ENCODE results near the gene TMEM266.

Gene TMEM266

DNA sequence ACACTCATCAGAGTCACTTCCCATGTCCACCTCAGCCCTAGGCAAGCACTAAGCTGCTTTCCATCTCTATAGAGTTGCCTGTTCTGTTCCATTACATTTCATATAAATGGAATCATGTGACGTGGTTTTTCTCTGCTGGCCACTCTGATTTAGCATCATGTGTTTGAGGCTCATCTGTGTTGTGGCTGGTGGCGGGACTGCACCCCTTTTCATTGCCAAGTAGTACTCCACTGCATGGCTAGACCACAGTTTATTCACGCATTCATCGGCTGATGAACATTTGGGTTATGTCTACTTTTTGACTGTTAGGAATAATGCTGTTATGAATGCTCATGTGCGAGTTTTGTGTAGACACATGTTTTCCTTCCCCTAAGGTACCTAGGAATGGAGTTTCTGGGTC, 114.9 kb downstream of the TMEM266 start:
- H3K27ac ChIP-seq (ENCODE audit: low read depth, low read length) = no peak overlapping the region
- no peak overlapping the region for H3K4me3 ChIP-seq (ENCODE audit: low read depth, low read length)
- H3K79me2 ChIP-seq (ENCODE audit: control insufficient read depth, insufficient read depth, low read length, unreplicated experiment) = no peaks in the 10 kb centered on the region
- no peaks in the 10 kb centered on the region for H3K36me3 ChIP-seq (ENCODE audit: insufficient read depth, low read length)
- peaks cover 19% of the 10 kb centered on the region for H3K4me1 ChIP-seq (ENCODE audit: control insufficient read depth, insufficient read depth, low read length, unreplicated experiment)
- H3K27me3 ChIP-seq (ENCODE audit: insufficient read depth, low read length) = no peaks in the 10 kb centered on the region
- no peak overlapping the region for H2AFZ ChIP-seq (ENCODE audit: low read length, unreplicated experiment)

DNA sequence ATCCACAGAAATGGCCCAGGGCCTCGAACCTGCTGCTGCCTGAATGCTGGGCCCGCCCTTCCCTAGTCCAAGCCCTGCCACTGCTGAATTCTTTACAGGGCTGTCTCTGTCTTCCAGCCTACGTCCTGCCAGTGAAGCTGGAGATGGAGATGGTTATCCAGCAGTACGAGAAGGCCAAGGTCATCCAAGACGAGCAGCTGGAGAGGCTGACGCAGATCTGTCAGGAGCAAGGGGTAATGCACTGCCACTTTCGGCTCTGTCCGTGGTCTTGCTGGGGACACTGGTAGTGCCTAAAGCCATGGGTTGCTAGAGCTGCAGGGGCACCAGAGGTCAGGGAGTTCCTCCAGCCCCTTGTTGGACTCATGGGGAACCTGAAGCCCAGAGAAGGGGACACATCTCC, 115.7 kb downstream of the TMEM266 start:
- Histone ChIP-seq H3K4me1 (ENCODE audit: control insufficient read depth, insufficient read depth, low read length, unreplicated experiment) (peaks cover 17% of the 10 kb centered on the region), H3K79me2 (ENCODE audit: control insufficient read depth, insufficient read depth, low read length, unreplicated experiment) (no peaks in the 10 kb centered on the region), H2AFZ (ENCODE audit: low read length, unreplicated experiment) (no peak overlapping the region), H3K4me3 (ENCODE audit: low read depth, low read length) (no peak overlapping the region), H3K36me3 (ENCODE audit: insufficient read depth, low read length) (no peaks in the 10 kb centered on the region), H3K27me3 (ENCODE audit: insufficient read depth, low read length) (no peaks in the 10 kb centered on the region), H3K27ac (ENCODE audit: low read depth, low read length) (no peak overlapping the region)

DNA sequence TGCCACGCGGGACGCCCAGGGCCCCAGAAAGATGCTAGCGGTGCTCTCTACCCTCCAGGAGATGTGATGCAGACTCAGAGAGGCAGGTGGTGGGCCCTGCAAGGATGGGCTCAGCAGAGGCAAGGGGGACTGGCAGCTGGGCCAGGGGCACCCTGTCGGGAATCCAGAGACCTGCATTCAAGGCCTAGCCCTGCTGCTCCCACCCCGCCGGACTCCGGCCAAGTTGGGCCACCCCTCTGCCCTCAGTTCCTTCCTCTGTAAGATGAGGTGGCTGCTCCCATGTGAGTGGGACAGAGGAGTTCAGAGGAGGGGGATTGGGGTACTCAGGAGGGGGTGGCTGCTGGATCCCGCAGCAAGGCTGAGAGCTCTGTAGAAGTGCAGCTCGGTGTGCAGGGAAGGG, 116.3 kb downstream of the TMEM266 start:
- no peaks in the 10 kb centered on the region for H3K36me3 ChIP-seq (ENCODE audit: insufficient read depth, low read length)
- no peak overlapping the region for H3K27ac ChIP-seq (ENCODE audit: low read depth, low read length)
- no peak overlapping the region for H3K4me3 ChIP-seq (ENCODE audit: low read depth, low read length)
- peaks cover 17% of the 10 kb centered on the region for H3K4me1 ChIP-seq (ENCODE audit: control insufficient read depth, insufficient read depth, low read length, unreplicated experiment)
- no peaks in the 10 kb centered on the region for H3K79me2 ChIP-seq (ENCODE audit: control insufficient read depth, insufficient read depth, low read length, unreplicated experiment)
- H3K27me3 ChIP-seq (ENCODE audit: insufficient read depth, low read length) = no peaks in the 10 kb centered on the region
- H2AFZ ChIP-seq (ENCODE audit: low read length, unreplicated experiment) = no peak overlapping the region

DNA sequence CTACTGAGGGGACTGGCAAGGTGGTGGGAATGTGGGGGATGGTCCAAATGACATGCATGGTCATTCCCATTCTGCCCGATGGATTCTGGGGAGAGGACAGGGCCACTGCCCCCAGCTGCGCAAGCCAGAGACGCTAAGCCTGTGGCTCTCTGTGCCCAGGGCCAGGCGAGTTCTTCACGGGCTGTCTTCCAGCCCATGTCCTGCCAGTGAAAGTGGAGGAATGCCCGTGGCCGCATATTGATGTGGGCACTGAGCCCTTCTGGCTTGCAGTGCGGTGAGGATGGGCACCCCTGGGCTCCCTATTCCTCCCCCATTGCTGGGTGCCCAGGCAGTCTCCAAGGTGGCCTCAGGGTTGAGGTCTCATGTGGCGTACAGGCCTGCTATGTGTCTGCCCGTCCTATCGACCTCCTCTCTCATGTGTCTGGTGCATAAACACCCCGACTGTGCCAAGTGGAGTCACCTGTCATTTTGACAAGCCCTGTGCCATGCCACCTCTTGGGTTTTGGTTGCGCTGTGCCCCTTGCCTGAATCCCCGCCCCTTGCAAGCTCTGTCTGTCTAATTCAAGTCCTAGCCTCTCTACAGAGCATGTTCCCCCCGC, 116.8 kb downstream of the TMEM266 start:
- H3K4me1 ChIP-seq (ENCODE audit: control insufficient read depth, insufficient read depth, low read length, unreplicated experiment) = peaks cover 17% of the 10 kb centered on the region
- no peak overlapping the region for H3K4me3 ChIP-seq (ENCODE audit: low read depth, low read length)
- H3K27me3 ChIP-seq (ENCODE audit: insufficient read depth, low read length) = no peaks in the 10 kb centered on the region
- H3K27ac ChIP-seq (ENCODE audit: low read depth, low read length) = no peak overlapping the region
- no peaks in the 10 kb centered on the region for H3K36me3 ChIP-seq (ENCODE audit: insufficient read depth, low read length)
- H2AFZ ChIP-seq (ENCODE audit: low read length, unreplicated experiment) = no peak overlapping the region
- H3K79me2 ChIP-seq (ENCODE audit: control insufficient read depth, insufficient read depth, low read length, unreplicated experiment) = no peaks in the 10 kb centered on the region

DNA sequence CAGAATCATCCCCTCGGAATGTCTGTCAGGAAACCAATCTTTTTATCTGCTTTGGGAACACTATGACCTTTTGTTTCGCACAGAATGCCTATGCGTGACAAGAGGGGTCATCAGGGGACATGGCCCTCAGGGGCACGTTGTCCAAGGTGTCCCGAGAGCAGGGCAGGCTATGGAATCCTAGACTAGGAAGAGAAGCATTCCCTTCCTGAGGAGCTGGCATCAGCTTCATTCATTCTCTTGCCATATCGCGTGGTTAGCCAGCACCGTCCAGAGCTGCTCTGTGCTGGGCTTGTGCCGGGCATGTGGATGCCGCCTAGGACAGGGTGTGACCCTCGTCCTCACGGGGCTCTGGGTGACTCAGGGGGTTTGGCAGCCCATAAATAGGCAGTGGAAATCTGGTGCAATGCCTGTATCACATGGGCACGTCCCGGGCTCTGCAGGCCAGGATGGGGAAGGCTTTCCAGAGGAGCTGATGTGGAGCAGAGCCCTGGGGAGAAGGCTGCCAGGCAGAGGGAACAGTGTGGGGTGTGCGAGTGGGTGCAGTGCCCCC, 117.8 kb downstream of the TMEM266 start:
- no peak overlapping the region; the same call in 1 of the 2 replicates for H3K27ac ChIP-seq (ENCODE audit: low read depth, low read length)
- no peaks in the 10 kb centered on the region for H3K79me2 ChIP-seq (ENCODE audit: control insufficient read depth, insufficient read depth, low read length, unreplicated experiment)
- no peaks in the 10 kb centered on the region for H3K27me3 ChIP-seq (ENCODE audit: insufficient read depth, low read length)
- H2AFZ ChIP-seq (ENCODE audit: low read length, unreplicated experiment) = no peak overlapping the region
- peaks cover 19% of the 10 kb centered on the region for H3K4me1 ChIP-seq (ENCODE audit: control insufficient read depth, insufficient read depth, low read length, unreplicated experiment)
- H3K4me3 ChIP-seq (ENCODE audit: low read depth, low read length) = no peak overlapping the region
- H3K36me3 ChIP-seq (ENCODE audit: insufficient read depth, low read length) = no peaks in the 10 kb centered on the region

DNA sequence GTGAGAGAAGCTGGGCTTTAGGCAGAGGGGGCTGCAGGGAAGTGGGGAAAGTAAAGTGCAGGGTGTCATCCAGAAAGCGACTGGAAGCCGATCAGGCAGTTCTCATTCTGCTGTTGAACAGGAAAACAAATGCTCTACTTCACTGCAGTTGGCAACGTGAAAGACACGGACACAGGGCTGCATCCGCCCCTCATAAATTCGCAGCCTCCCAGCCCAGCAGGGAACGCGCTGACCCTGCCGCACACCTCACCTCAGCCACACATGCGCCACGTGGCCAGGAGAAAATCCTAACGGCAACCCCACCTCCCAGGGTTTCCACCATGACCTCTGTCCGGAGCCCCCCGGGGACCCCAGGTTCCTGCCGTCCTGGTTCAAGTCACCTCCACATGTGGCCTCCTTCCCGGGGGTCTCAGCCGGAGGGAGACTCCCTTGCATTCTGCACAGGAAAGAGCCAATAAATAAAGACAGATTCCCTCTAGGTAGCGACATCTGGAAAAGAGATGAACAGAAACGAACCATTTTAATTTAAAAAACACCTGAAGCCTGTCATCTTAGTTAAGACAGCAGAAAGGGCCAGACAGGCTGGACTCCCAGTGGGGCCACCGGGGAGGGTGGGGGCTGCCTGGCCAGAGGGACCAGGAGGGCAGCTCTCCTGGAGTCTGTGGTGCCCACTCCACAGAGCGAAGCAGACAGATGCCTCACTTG, 118.7 kb downstream of the TMEM266 start:
- Histone ChIP-seq H3K4me3 (ENCODE audit: low read depth, low read length) (no peak overlapping the region), H2AFZ (ENCODE audit: low read length, unreplicated experiment) (no peak overlapping the region), H3K79me2 (ENCODE audit: control insufficient read depth, insufficient read depth, low read length, unreplicated experiment) (no peaks in the 10 kb centered on the region), H3K4me1 (ENCODE audit: control insufficient read depth, insufficient read depth, low read length, unreplicated experiment) (peaks cover 20% of the 10 kb centered on the region), H3K27ac (ENCODE audit: low read depth, low read length) (no peak overlapping the region), H3K36me3 (ENCODE audit: insufficient read depth, low read length) (no peaks in the 10 kb centered on the region), H3K27me3 (ENCODE audit: insufficient read depth, low read length) (no peaks in the 10 kb centered on the region)

DNA sequence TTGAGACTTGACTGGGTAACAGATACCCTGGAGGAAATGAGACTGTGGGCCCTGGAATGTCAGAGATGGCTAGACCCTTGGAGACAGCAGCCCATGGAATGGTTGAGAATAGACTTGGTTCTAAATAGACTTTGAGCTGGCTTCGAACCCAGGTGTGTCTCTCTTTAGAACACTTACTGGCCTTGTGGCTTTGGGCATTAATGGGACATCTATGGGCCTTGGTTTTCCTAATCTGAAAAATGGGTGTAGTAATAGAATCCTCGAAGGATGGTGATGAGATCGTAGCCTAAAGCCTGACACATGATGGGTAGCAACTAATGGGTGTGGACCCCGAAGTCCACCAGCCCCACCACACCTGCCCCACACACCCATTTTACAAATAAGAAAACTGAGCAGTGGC, 119.2 kb downstream of the TMEM266 start:
- H3K4me3 ChIP-seq (ENCODE audit: low read depth, low read length) = no peak overlapping the region
- no peaks in the 10 kb centered on the region for H3K27me3 ChIP-seq (ENCODE audit: insufficient read depth, low read length)
- no peaks in the 10 kb centered on the region for H3K79me2 ChIP-seq (ENCODE audit: control insufficient read depth, insufficient read depth, low read length, unreplicated experiment)
- no peak overlapping the region for H2AFZ ChIP-seq (ENCODE audit: low read length, unreplicated experiment)
- H3K4me1 ChIP-seq (ENCODE audit: control insufficient read depth, insufficient read depth, low read length, unreplicated experiment) = peaks cover 20% of the 10 kb centered on the region
- no peak overlapping the region for H3K27ac ChIP-seq (ENCODE audit: low read depth, low read length)
- H3K36me3 ChIP-seq (ENCODE audit: insufficient read depth, low read length) = no peaks in the 10 kb centered on the region

DNA sequence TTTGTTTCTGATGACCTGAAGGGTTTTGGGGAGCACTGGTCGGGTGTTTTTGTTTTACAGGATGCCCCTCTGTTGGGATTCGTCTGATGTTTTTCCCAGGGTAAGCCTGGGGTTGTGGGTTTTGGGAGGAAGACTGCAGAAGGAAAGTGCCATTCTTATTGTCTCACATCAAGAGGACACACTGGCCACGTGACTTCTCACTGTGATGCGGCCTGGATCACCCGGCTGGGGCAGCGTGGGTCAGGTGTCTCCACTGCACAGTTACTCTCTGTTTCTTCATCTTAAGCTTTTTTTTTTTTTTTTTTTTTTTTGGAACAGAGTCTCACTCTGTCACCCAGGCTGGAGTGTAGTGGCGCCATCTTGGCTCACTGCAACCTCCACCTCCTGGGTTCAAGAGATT, 120.5 kb downstream of the TMEM266 start:
- Histone ChIP-seq H3K4me1 (ENCODE audit: control insufficient read depth, insufficient read depth, low read length, unreplicated experiment) (peaks cover 25% of the 10 kb centered on the region), H2AFZ (ENCODE audit: low read length, unreplicated experiment) (no peak overlapping the region), H3K4me3 (ENCODE audit: low read depth, low read length) (no peak overlapping the region), H3K27ac (ENCODE audit: low read depth, low read length) (no peak overlapping the region), H3K27me3 (ENCODE audit: insufficient read depth, low read length) (no peaks in the 10 kb centered on the region), H3K36me3 (ENCODE audit: insufficient read depth, low read length) (no peaks in the 10 kb centered on the region), H3K79me2 (ENCODE audit: control insufficient read depth, insufficient read depth, low read length, unreplicated experiment) (no peaks in the 10 kb centered on the region)

DNA sequence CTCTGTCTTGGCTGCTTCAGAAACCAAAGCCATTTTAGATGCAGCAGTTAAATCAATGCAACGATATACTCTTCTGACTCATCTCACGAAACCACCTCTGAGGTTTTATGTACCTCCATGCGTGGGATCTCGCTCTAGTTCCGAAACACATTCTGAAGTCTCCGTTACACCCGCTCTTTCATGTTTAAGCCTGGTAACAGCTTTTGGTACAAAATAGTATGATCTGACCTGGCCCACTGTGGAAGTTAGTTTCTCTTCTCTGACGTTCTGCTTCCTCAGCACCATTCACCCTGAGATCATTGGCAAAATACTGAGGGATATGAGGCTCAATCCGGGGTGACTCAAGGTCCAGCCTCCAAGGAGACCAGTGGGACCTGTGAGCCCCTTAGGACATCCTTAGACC, 121.9 kb downstream of the TMEM266 start:
- H3K4me3 ChIP-seq (ENCODE audit: low read depth, low read length) = no peak overlapping the region
- H3K4me1 ChIP-seq (ENCODE audit: control insufficient read depth, insufficient read depth, low read length, unreplicated experiment) = peaks cover 37% of the 10 kb centered on the region
- no peaks in the 10 kb centered on the region for H3K36me3 ChIP-seq (ENCODE audit: insufficient read depth, low read length)
- no peak overlapping the region for H2AFZ ChIP-seq (ENCODE audit: low read length, unreplicated experiment)
- H3K27ac ChIP-seq (ENCODE audit: low read depth, low read length) = no peak overlapping the region
- H3K27me3 ChIP-seq (ENCODE audit: insufficient read depth, low read length) = no peaks in the 10 kb centered on the region
- H3K79me2 ChIP-seq (ENCODE audit: control insufficient read depth, insufficient read depth, low read length, unreplicated experiment) = no peaks in the 10 kb centered on the region

DNA sequence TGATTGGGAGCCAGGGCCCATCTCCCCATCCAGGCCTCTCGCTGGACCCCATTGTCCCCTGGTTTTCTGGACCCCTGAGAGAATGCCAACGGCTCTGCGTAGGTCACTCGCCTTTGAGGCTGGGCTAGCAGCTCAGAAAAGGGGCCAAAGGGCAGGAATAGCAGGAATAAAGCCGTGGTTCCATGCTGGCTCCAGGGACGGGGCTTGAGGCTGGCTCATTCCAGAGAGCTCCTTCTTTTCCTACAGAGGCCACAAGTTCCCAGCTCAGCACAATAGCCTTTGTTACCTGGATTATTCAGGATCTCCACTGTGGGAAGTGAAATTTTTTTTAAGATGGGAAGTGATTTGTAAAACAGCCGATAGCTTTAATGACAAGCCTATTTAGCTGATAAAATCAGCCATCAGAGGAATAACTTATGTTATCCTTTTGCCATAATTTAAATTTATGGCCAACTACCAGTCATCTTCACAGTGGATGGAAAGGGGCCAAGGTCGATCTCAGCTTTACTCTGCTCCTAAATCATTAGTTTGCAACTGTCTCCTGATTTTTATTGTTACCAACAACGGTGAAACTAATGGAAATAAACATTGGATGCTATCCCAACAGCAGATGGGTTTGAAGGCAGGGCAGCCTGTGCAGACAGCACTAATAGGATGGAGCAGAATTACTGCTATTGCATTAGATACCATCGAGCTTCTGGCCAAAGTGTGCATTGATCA, 124.3 kb downstream of the TMEM266 start:
- H3K79me2 ChIP-seq (ENCODE audit: control insufficient read depth, insufficient read depth, low read length, unreplicated experiment) = no peaks in the 10 kb centered on the region
- H2AFZ ChIP-seq (ENCODE audit: low read length, unreplicated experiment) = no peak overlapping the region
- H3K4me1 ChIP-seq (ENCODE audit: control insufficient read depth, insufficient read depth, low read length, unreplicated experiment) = peaks cover 20% of the 10 kb centered on the region
- H3K4me3 ChIP-seq (ENCODE audit: low read depth, low read length) = no peak overlapping the region
- no peak overlapping the region for H3K27ac ChIP-seq (ENCODE audit: low read depth, low read length)
- H3K36me3 ChIP-seq (ENCODE audit: insufficient read depth, low read length) = no peaks in the 10 kb centered on the region
- H3K27me3 ChIP-seq (ENCODE audit: insufficient read depth, low read length) = no peaks in the 10 kb centered on the region
